Esophagus muscularis mucosa (tissue), 4 donors: ENCODE data around the gene ASTN2. TPM values are rescaled to one million over a fixed set of nuclear protein-coding genes. Genes with fewer than 3 reads are reported as not detected.

Experiments used
- DNase-seq: peaks from one replicate; pipeline ENCODE4 v3.0.0-alpha.2; 2017; ENCODE audit errors: extremely low spot score
- H3K27ac ChIP-seq, 4 donors: fragments of 200-600 bp; sonication (generic); replicated peaks in 1 of 4; 1 replicate in 3 of 4; 2 replicates in 1 of 4; pipeline ENCODE4 v1.5.1; 2016 to 2019; ENCODE audit warnings: mild to moderate bottlenecking in 1 of 4
- H3K27me3 ChIP-seq, 4 donors: fragments of 200-600 bp; sonication (generic); one replicate each; pipeline versions ENCODE4 v1.5.1 to v1.6.0; 2016 to 2019
- H3K36me3 ChIP-seq, 4 donors: fragments of 200-600 bp; sonication (generic); one replicate each; pipeline ENCODE4 v1.5.1; 2016 to 2019
- H3K4me1 ChIP-seq, 4 donors: fragments of 200-600 bp; sonication (generic); one replicate each; pipeline ENCODE4 v1.5.1; 2016 to 2019
- H3K4me3 ChIP-seq, 4 donors: fragments of 200-600 bp; sonication (generic); 1 replicate in 2 of 4; 2 replicates in 2 of 4; pipeline ENCODE4 v1.5.1; 2016 to 2019; ENCODE audit warnings: mild to moderate bottlenecking in 4 of 4, moderate library complexity in 1 of 4
- H3K9me3 ChIP-seq, 4 donors: fragments of 200-600 bp; sonication (generic); 1 replicate in 3 of 4; 2 replicates in 1 of 4; pipeline ENCODE4 v1.5.1; 2016 to 2019
- EP300 ChIP-seq: sonication (generic); formaldehyde crosslinking; IDR thresholded peaks from one replicate; pipeline ENCODE4 v1.6.1; 2017; ENCODE audit warnings: antibody characterized with exemption
- POLR2A ChIP-seq: fragments of 450-650 bp; IDR thresholded peaks from one replicate; pipeline ENCODE4 v1.6.1; 2017; ENCODE audit warnings: antibody characterized with exemption, moderate library complexity, mild to moderate bottlenecking, low read depth
- POLR2AphosphoS5 ChIP-seq, 2 donors: sonication (generic); formaldehyde crosslinking; IDR thresholded peaks; one replicate each; pipeline ENCODE4 v1.6.1; 2017; ENCODE audit warnings: antibody characterized with exemption in 2 of 2
- WGBS: methylation state at CpG from one replicate; pipeline ENCODE4 v1.1.5; 2018; 5-methylcytosine and 5-hydroxymethylcytosine counted together
- intact Hi-C: fragments of 100-400 bp; cut with DNase I; formaldehyde crosslinking; loops from one replicate; pipeline ENCODE4 v1.15.1; 2023
- total RNA-seq, 4 donors: library from RNA; depleted of rRNA; stranded (reverse); fragments of >200 nt; gene quantifications; one replicate each; pipeline versions ENCODE4 v1.1.0 to v1.2.1, GENCODE V29; 2016
- TF ChIP-seq, protein P1 (sequence below), 3 experiments: fragments of 200-600 bp in 2 of 3; fragments of 450-650 bp in 1 of 3; sonication (generic) in 2 of 3; IDR thresholded peaks; one replicate each; pipeline ENCODE4 v1.5.1; 2017 to 2019; ENCODE audit warnings: antibody characterized with exemption in 3 of 3, mild to moderate bottlenecking in 2 of 3, moderate library complexity in 1 of 3

The ASTN2 gene
- total RNA-seq, 4 donors from 2014 or later, result 4.2 to 6.9 (median 5.5) TPM

DNA sequence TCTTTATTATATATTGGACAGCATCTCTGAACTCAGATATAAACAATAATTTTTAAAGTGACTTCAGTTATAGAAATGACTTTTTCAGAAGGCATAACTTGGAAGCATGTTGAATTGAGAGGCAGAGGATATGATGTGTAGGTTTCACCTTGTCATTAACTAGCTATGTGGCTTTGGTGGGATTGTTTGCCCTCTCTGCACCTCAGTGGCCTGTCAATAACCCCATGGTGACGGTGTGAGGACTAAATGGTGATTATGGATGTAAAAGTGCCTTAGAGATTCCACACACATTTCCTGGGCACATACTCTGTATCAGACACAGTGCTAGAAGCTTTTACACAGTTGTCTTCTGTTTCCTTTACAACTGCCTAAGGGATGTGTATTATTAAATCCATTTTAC, 962.6 kb downstream of the ASTN2 start:
- Histone ChIP-seq H3K4me1 (peaks cover 0 to 9% (median 8%) of the 10 kb centered on the region in 4 donors), H3K27ac (no peak overlapping the region), H3K36me3 (no peaks in the 10 kb centered on the region), H3K9me3 (peaks cover 0 to 7% (median 2%) of the 10 kb centered on the region in 4 donors), H3K4me3 (no peak overlapping the region), H3K27me3 (no peaks in the 10 kb centered on the region)
- TF ChIP-seq EP300 (no peak), POLR2AphosphoS5 (IDR thresholded peaks at IDR 0.05) (no peak), POLR2A (no peak)
- TF ChIP-seq, protein P1, sequence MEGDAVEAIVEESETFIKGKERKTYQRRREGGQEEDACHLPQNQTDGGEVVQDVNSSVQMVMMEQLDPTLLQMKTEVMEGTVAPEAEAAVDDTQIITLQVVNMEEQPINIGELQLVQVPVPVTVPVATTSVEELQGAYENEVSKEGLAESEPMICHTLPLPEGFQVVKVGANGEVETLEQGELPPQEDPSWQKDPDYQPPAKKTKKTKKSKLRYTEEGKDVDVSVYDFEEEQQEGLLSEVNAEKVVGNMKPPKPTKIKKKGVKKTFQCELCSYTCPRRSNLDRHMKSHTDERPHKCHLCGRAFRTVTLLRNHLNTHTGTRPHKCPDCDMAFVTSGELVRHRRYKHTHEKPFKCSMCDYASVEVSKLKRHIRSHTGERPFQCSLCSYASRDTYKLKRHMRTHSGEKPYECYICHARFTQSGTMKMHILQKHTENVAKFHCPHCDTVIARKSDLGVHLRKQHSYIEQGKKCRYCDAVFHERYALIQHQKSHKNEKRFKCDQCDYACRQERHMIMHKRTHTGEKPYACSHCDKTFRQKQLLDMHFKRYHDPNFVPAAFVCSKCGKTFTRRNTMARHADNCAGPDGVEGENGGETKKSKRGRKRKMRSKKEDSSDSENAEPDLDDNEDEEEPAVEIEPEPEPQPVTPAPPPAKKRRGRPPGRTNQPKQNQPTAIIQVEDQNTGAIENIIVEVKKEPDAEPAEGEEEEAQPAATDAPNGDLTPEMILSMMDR (IDR thresholded peaks at IDR 0.05), result no peak
- intact Hi-C loops, result no loop called here
- WGBS, result 84% methylated on average over 1 of the region's 1 CpG
- DNase-seq, result no peak

DNA sequence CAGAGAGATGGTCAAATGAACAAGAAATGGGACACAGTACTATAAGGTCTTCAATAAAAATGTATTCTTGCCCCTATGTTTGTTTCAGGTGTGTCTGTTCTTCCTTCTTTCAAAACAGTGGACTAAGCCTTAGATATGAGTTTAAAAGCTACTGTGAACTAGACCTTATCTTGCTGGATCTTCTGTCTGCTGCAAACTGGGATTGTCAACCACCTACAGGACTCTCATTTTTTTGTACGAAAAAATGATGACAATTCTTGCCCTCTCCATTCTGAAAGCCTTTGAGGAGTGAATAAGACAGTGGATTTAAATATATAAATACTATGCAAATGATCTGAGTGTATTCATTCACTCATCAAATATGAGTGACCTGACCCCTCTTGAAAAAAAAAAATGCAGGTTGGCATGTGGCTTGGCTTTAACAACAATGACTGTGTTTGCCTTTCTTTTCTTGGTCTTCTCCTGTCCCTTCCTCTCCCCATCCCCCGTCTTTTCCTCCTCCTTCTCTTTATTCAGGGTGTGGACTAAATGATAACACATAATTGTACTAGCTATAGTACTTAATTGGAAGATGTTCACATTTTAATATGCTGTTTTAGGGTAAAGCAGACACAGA, 963.2 kb downstream of the ASTN2 start:
- H3K9me3 ChIP-seq, result peaks cover 0 to 2% (median 0%) of the 10 kb centered on the region in 4 donors
- H3K36me3 ChIP-seq, result no peaks in the 10 kb centered on the region
- no peak overlapping the region for H3K27ac ChIP-seq
- no peak overlapping the region for H3K4me3 ChIP-seq
- TF ChIP-seq, protein P1 (IDR thresholded peaks at IDR 0.05), result no peak
- no peak for DNase-seq
- no peaks in the 10 kb centered on the region for H3K27me3 ChIP-seq
- H3K4me1 ChIP-seq, result peaks cover 0 to 9% (median 8%) of the 10 kb centered on the region in 4 donors
- intact Hi-C loops, result no loop called here
- 93% methylated on average over 2 of the region's 2 CpGs for WGBS

DNA sequence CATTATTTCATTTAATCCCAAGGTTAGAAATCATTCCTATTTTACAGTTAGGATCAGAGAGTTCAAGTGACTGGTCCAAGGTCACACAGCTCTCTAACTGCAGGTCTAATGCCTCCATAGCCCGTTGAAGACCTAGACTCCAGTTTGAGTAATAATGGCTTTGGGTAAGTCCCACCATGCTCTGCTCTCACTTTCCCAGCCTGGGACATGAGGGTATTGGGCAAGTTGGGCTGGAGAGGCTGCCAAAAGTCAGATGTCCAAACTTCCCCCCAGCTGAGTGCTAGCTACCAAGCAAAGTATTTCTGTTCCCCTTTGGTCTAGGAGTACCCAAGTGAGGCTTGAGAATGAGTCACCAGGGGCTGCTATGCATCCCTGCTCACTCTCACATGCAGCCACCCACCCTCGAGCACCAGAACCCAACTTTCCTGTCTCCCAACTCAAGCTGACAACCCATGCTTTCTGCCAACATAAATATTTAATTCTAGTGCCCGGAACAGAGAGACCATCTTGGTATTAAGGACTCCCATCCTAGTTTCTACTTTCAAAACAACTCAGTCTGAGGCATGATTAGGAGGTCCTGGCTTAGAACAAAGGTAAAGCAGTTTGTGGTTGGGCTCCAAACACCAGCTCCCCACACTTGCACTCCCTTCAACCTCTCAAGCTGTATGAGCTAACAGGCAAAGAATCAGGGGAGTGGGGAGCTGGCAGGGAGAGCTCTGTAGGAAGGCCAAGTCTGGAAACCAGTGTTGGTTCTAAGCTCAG, 964.3 kb downstream of the ASTN2 start:
- H3K27me3 ChIP-seq, result no peaks in the 10 kb centered on the region
- H3K27ac ChIP-seq, result no peak overlapping the region
- TF ChIP-seq POLR2AphosphoS5 (IDR thresholded peaks at IDR 0.05) (no peak), POLR2A (no peak), EP300 (no peak)
- TF ChIP-seq, protein P1 (IDR thresholded peaks at IDR 0.05), result no peak
- peaks cover 0 to 9% (median 8%) of the 10 kb centered on the region in 4 donors for H3K4me1 ChIP-seq
- WGBS, result 26% methylated on average over 3 of the region's 3 CpGs
- intact Hi-C loops, result no loop called here
- no peak overlapping the region for H3K4me3 ChIP-seq
- H3K9me3 ChIP-seq, result no peaks in the 10 kb centered on the region
- no peaks in the 10 kb centered on the region for H3K36me3 ChIP-seq
- no peak for DNase-seq

DNA sequence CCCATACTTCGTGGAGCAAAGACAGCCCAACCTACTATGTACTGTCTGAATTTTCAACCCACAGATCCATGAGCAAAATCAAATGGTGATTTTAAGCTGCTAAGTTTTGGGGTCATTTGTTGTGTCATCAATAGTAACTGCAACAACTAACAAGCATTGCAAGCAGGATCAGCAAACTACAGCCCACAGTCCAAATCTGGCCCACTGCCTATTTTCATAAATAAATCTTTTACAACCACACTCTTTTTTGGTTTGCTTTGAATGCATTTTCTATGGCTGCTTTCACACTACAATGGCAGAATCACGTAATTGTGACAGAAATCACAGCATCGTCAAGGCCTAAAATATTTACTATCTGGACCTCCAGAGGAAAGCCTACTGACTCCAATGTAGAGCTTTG, 964.9 kb downstream of the ASTN2 start:
- H3K4me3 ChIP-seq, result no peak overlapping the region
- H3K36me3 ChIP-seq, result no peaks in the 10 kb centered on the region
- peaks cover 0 to 9% (median 8%) of the 10 kb centered on the region in 4 donors for H3K4me1 ChIP-seq
- H3K27me3 ChIP-seq, result no peaks in the 10 kb centered on the region
- no peaks in the 10 kb centered on the region for H3K9me3 ChIP-seq
- WGBS, result 78% methylated on average over 3 of the region's 3 CpGs
- no peak for TF ChIP-seq POLR2A
- TF ChIP-seq EP300, result no peak
- TF ChIP-seq, protein P1 (IDR thresholded peaks at IDR 0.05), result no peak
- no peak for TF ChIP-seq POLR2AphosphoS5 (IDR thresholded peaks at IDR 0.05)
- no peak for DNase-seq
- intact Hi-C loops, result no loop called here
- no peak overlapping the region for H3K27ac ChIP-seq
